Adipose tissue (tissue), 3 donors: ENCODE measurements around the gene PJVK. TPM values are rescaled to one million over a fixed set of nuclear protein-coding genes. Genes with fewer than 3 reads are reported as not detected.
A peak's percentile ranks its signal among the peaks of the same experiment; 100 is the strongest.
"Not testable (repeated sequence)": the region's sequence is repeated elsewhere in the genome, so short reads cannot be mapped to it uniquely, and the experiment has no call there.

Experiments used
- H3K27ac ChIP-seq: one replicate; pipeline ENCODE4 v1.5.1; 2013; ENCODE audit warnings: low read depth, low read length
- WGBS, 3 donors: extraction: QIAGEN DNeasy Blood & Tissue Kit; methylation state at CpG; one replicate each; pipeline ENCODE4 v1.1.7; 2013; 5-methylcytosine and 5-hydroxymethylcytosine counted together
- polyA plus RNA-seq, 3 donors: library from polyadenylated mRNA; stranded (reverse); fragments of 200-250 nt; gene quantifications; one replicate each; pipeline ENCODE4 v1.2.3, GENCODE V29; 2013
- donor health status: healthy with polysubstance abuse.
- donor health status: Bipolar disorder and iron deficiency.
- donor health status: healthy.

The PJVK gene
- polyA plus RNA-seq = 1 to 10 TPM; 1.6 to 8.8 (median 2.4) TPM

DNA sequence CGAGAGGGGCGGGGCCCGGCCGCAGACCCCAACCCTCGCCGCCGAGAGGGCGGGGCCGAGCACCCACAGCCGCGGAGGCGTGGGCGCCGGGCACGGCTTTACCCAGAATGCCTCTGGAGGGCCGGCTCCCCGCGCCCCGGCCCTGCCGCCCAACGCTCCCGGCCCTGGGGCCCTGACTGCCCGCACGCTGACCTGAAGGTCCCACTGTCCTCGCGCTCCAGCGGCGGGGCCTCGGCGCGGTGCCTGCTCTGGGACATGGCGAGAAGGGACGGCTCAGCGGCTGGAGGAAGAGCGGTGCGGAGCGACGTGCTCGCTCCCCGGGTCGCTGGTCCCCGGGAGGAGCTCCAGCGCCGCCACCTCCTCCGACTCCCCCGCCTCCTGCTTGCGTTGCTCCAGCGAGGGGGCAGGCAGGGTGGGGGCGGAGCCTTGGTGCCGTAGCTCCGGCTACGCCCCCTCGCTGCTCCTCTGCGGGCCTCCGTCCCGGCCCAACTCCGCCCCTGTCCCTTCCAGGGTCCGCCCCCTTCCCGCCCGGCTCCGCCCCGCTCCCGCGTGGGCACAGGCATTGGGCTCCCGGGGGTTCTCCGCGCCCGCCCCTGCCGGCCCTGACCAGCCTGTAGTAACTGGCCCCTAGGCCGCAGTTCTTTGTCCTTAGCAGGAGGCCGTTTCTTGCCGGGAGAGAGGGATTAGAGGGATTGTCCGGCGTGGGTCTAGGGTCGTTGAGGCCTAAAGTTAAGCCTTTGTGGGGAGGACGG is at the start of gene PJVK, which contains the start of gene PRKRA:
Gene PJVK, plus strand, starts transcription at position 605 of the 752 bp plus-strand sequence. CDS start 2,032 bp downstream, outside the sequence.
Gene PRKRA, minus strand, starts transcription at position 402 of the 752 bp plus-strand sequence. Its CDS starts 145 bp downstream, at position 257.
- WGBS, 3 donors = 1% methylated on average over 57 to 76 of the region's 76 CpGs

GRCh38 chr2:178401994-178402437 is 49.2 kb upstream of the PJVK start:
- 60 to 73% (median 60%) methylated on average over 6 of the region's 6 CpGs for WGBS, 3 donors

More for the DNA sequence above, at the start of gene PJVK, which contains the start of gene PRKRA:
- peak within 1 kb of the TSS; percentile 80 for H3K27ac ChIP-seq

GRCh38 chr2:178403671-178404306 is 47.4 kb upstream of the PJVK start:
- 60 to 77% (median 76%) methylated on average over 3 of the region's 3 CpGs for WGBS, 3 donors
- no peak overlapping the region for H3K27ac ChIP-seq

More at GRCh38 chr2:178401994-178402437, 49.2 kb upstream of the PJVK start:
- no peak overlapping the region for H3K27ac ChIP-seq

- 30 to 45% (median 31%) methylated on average over 4 of the region's 4 CpGs for WGBS, 3 donors
- no peak overlapping the region for H3K27ac ChIP-seq
These were observed 46.8 kb upstream of the PJVK start for GRCh38 chr2:178404368-178404767.

DNA sequence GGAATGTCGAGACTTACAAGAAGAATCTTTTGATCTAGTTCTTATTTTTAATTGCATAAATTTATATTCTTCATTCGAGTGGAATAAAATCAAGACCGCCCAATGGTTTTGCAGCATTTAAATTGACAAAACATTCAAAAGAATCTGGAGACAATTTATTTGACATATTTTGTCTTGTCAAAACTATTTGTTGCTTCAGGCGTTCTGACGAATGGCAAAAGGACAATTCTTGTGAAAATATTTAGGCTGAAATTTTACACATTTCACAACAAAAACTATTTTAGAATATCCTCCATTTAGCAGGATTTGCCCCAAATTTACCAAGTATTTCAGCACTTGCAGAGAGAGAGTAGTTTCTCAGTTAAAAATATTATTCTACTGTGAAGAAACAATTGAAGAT is 41.9 kb upstream of the PJVK start:
- WGBS, 3 donors = 83 to 92% (median 90%) methylated on average over 5 of the region's 5 CpGs
- no peak overlapping the region for H3K27ac ChIP-seq

DNA sequence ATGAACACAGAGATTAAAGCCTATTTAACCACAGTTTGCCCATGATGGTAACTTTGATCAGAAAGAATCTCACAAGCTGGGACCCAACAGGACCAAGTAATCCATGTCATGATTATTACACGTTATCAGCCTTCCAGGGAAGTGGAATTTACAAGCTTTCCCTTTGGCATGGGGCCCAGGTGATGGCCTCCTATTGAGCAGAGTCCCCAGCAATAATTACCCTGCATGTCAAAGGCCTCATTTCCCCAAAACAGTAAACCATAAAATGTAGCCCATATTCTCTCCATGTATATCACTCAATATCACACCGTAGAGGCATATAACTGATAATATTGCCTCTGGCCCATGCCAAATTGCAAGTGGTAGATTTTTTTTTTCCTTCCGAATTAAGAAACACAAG is 39.1 kb upstream of the PJVK start:
- WGBS, 3 donors = 76 to 86% (median 78%) methylated on average over 3 of the region's 3 CpGs
- no peak overlapping the region for H3K27ac ChIP-seq

DNA sequence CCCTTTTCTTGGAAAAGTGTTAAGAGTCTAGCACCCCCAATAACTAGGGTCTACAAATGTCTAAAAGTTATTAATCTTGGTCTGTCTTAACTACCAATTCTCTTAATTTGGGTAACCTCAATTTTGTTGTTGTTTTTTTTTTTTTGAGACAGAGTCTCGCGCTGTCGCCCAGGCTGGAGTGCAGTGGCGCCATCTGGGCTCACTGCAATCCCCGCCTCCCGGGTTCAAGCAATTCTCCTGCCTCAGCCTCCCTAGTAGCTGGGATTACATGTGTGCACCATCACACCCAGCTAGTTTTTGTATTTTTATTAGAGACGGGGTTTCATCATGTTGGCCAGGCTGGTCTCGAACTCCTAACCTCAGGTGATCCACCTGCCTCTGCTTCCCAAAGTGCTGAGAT is 38.7 kb upstream of the PJVK start:
- WGBS, 3 donors = 97 to 98% (median 98%) methylated on average over 8 of the region's 8 CpGs
- H3K27ac ChIP-seq = not testable (repeated sequence)

- H3K27ac ChIP-seq = peak overlapping the region; percentile 83
- 0 to 2% (median 1%) methylated on average over 44 to 45 of the region's 45 CpGs for WGBS, 3 donors
These were observed 37.5 kb upstream of the PJVK start for GRCh38 chr2:178413472-178414265.

- WGBS, 3 donors = 13 to 18% (median 13%) methylated on average over 21 of the region's 21 CpGs
These were observed 36.6 kb upstream of the PJVK start for GRCh38 chr2:178414266-178415247.

DNA sequence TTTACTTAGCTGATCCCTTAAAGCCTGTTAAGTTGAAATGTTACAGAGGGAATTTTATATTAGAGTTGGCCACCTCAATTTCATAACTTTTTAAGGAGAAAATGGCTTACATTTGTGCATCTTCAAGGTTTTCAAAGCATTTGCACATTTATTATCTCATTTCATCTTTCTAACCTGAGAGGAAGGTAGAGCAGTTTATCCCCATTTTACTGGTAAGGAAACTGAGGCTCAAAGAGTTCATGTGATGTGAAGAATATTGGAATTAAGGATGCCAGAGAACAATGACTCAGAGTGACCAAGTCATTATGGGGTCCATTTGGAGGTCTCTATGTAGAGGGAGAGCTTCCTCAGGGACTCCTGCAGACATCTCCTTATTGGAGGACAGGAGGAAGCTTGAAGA is 35.2 kb upstream of the PJVK start:
- H3K27ac ChIP-seq = no peak overlapping the region

More at GRCh38 chr2:178414266-178415247, 36.6 kb upstream of the PJVK start:
- no peak overlapping the region for H3K27ac ChIP-seq

- H3K27ac ChIP-seq = no peak overlapping the region
- 94 to 98% (median 94%) methylated on average over 3 of the region's 3 CpGs for WGBS, 3 donors
These were observed 33.3 kb upstream of the PJVK start for GRCh38 chr2:178417916-178418315.

DNA sequence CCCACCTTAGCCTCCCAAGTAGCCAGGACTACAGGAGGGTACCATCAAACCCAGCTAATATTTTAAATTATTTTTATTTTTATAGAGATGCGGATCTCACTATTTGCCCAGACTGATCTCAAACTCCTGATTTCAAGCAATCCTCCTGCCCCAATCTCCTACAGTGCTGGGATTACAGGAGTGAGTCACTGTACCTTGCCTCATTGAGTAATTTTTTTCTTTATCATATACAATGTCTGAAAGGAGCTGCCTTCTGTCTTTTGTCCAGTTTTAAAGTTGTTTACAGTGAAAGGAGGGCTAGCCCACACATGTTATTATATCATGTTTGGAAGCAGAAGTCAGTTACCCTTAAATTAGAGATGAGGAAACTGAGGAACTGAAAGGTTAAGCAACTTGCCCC is 32.8 kb upstream of the PJVK start:
- no peak overlapping the region for H3K27ac ChIP-seq
- 97 to 100% (median 98%) methylated on average over 1 of the region's 1 CpG for WGBS, 3 donors

GRCh38 chr2:178419123-178419522 is 32.1 kb upstream of the PJVK start:
- WGBS, 3 donors = 34 to 65% (median 64%) methylated on average over 1 of the region's 1 CpG
- no peak overlapping the region for H3K27ac ChIP-seq

GRCh38 chr2:178420463-178420999 is 30.6 kb upstream of the PJVK start:
- H3K27ac ChIP-seq = no peak overlapping the region
- 5 to 59% (median 25%) methylated on average over 1 of the region's 1 CpG for WGBS, 3 donors

GRCh38 chr2:178422097-178422496 is 29.1 kb upstream of the PJVK start:
- H3K27ac ChIP-seq = no peak overlapping the region
- 74 to 92% (median 90%) methylated on average over 3 of the region's 3 CpGs for WGBS, 3 donors

- 95 to 96% (median 96%) methylated on average over 5 of the region's 5 CpGs for WGBS, 3 donors
- not testable (repeated sequence) for H3K27ac ChIP-seq
These were observed 27.4 kb upstream of the PJVK start for GRCh38 chr2:178423746-178424145.

DNA sequence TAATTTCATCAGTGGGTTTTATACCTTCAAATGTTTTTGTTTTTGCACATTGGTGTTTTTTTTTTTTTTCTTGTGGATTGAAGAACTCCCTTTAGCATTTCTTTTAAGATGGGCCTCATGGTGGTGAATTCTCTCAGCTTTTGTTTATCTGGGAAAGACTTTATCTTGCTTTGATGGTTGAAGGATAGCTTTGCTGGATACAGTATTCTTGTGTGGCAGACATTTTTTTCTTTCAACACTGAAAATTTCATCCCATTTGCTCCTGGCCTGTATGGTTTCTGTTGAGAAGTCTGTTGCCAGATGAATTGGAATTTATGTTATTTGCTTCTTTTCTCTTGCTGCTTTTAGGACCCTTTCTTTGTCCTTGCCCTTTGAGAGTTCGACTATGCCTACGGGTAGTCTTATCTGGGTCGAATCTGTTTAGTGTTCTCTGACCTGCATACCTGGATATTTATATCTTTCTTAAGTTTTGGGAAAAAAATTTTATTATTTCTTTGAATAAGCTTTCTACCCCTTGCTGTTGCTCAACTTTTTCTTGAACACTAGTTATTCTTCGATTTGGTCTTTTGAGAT is 25.8 kb upstream of the PJVK start:
- 93 to 97% (median 96%) methylated on average over 4 of the region's 4 CpGs for WGBS, 3 donors
- no peak overlapping the region for H3K27ac ChIP-seq
